NCI-H345 (cell line): ENCODE data around the gene SASH1.
"Not testable (repeated sequence)": the region's sequence is repeated elsewhere in the genome, so short reads cannot be mapped to it uniquely, and the experiment has no call there.

Source experiments
- DNase-seq: peaks from one replicate; lab custom pipeline; 2025; lab: John Stamatoyannopoulos, UW

SASH1 gene

GRCh38 chr6:148365041-148365440, 22.4 kb downstream of the SASH1 start:
- no peak for DNase-seq

- DNase-seq: no peak
These were observed 24.9 kb downstream of the SASH1 start for GRCh38 chr6:148367411-148368024.

- no peak for DNase-seq
These were observed 27.5 kb downstream of the SASH1 start for GRCh38 chr6:148370176-148370575.

- DNase-seq: no peak
These were observed 31.6 kb downstream of the SASH1 start for GRCh38 chr6:148374040-148374774.

GRCh38 chr6:148375401-148375800, 32.8 kb downstream of the SASH1 start:
- DNase-seq: no peak

- DNase-seq: no peak
These were observed 36.8 kb downstream of the SASH1 start for GRCh38 chr6:148379481-148379880.

- no peak for DNase-seq
These were observed 37.5 kb downstream of the SASH1 start for GRCh38 chr6:148379966-148380713.

GRCh38 chr6:148382051-148382450, 39.4 kb downstream of the SASH1 start:
- DNase-seq: not testable (repeated sequence)

- DNase-seq: no peak
These were observed 40.2 kb downstream of the SASH1 start for GRCh38 chr6:148382861-148383260.

- DNase-seq: no peak
These were observed 41.2 kb downstream of the SASH1 start for GRCh38 chr6:148383658-148384368.

- DNase-seq: no peak
These were observed 42.7 kb downstream of the SASH1 start for GRCh38 chr6:148385379-148385778.

- no peak for DNase-seq
These were observed 45.9 kb downstream of the SASH1 start for GRCh38 chr6:148388521-148388920.

- DNase-seq: no peak
These were observed 46.4 kb downstream of the SASH1 start for GRCh38 chr6:148389086-148389485.

- DNase-seq: no peak
These were observed 47.3 kb downstream of the SASH1 start for GRCh38 chr6:148389917-148390316.

GRCh38 chr6:148392127-148392526, 49.5 kb downstream of the SASH1 start:
- DNase-seq: not testable (repeated sequence)

- DNase-seq: no peak
These were observed 50.0 kb downstream of the SASH1 start for GRCh38 chr6:148392671-148393070.

GRCh38 chr6:148395583-148396101, 53.0 kb downstream of the SASH1 start:
- no peak for DNase-seq

GRCh38 chr6:148396411-148396810, 53.8 kb downstream of the SASH1 start:
- DNase-seq: no peak

GRCh38 chr6:148396926-148397325, 54.3 kb downstream of the SASH1 start:
- no peak for DNase-seq

- DNase-seq: no peak
These were observed 55.6 kb downstream of the SASH1 start for GRCh38 chr6:148398244-148398643.

GRCh38 chr6:148398678-148399077, 56.0 kb downstream of the SASH1 start:
- no peak for DNase-seq

GRCh38 chr6:148401571-148401970, 58.9 kb downstream of the SASH1 start:
- DNase-seq: no peak
